DND-41 (cell line): ENCODE results near the gene DENND2A.

Experiments
- ATAC-seq: fragments of 200-7000 bp; cut with Tn5 transposase; 3 replicates; pipeline ENCODE4 v1.9.1; 2021; ENCODE audit warnings: low read depth; ENCODE audit not compliant: insufficient read depth
- DNase-seq: peaks from one replicate; pipeline ENCODE4 v3.0.0-alpha.2; 2020
- H2AFZ ChIP-seq: 2 replicates; pipeline ENCODE4 v1.6.0; 2012; ENCODE audit warnings: low read depth, low read length
- H3K27ac ChIP-seq: 2 replicates; pipeline ENCODE4 v1.5.1; 2012; ENCODE audit warnings: low read length, inconsistent platforms
- H3K27me3 ChIP-seq: fragments of 200-600 bp; sonication (generic); 2 replicates; pipeline ENCODE4 v1.6.0; 2012; ENCODE audit warnings: low read length, mild to moderate bottlenecking, inconsistent platforms; ENCODE audit not compliant: insufficient read depth, poor library complexity
- H3K36me3 ChIP-seq: 2 replicates; pipeline ENCODE4 v1.5.1; 2012; ENCODE audit warnings: low read length, inconsistent platforms; ENCODE audit not compliant: insufficient read depth
- H3K4me1 ChIP-seq: 2 replicates; pipeline ENCODE4 v1.5.1; 2012; ENCODE audit warnings: mild to moderate bottlenecking, low read length; ENCODE audit not compliant: insufficient read depth
- H3K4me2 ChIP-seq: 2 replicates; pipeline ENCODE4 v1.6.0; 2012; ENCODE audit warnings: mild to moderate bottlenecking, moderate library complexity, low read length, inconsistent platforms; ENCODE audit not compliant: insufficient read depth
- H3K4me3 ChIP-seq, 2 experiments: fragments of 200-600 bp in 1 of 2; shearing (Covaris generic) in 1 of 2; 2 replicates each; pipeline ENCODE4 v1.5.1; 2012 to 2016; ENCODE audit warnings: inconsistent platforms in 2 of 2, low read length in 2 of 2, mild to moderate bottlenecking in 2 of 2, low read depth in 1 of 2, moderate library complexity in 1 of 2
- H3K79me2 ChIP-seq: 2 replicates; pipeline ENCODE4 v1.6.0; 2012; ENCODE audit warnings: low read length, inconsistent platforms; ENCODE audit not compliant: insufficient read depth
- H3K9ac ChIP-seq: 2 replicates; pipeline ENCODE4 v1.6.0; 2012; ENCODE audit warnings: low read depth, mild to moderate bottlenecking, inconsistent platforms, low read length, moderate library complexity
- H3K9me3 ChIP-seq: 2 replicates; pipeline ENCODE4 v1.5.1; 2012; ENCODE audit warnings: low read length, moderate library complexity, mild to moderate bottlenecking, inconsistent platforms; ENCODE audit not compliant: insufficient read depth, severe bottlenecking
- H4K20me1 ChIP-seq: 2 replicates; pipeline ENCODE4 v1.6.0; 2012; ENCODE audit warnings: low read length; ENCODE audit not compliant: insufficient read depth
- CTCF ChIP-seq: IDR thresholded peaks from 2 replicates; pipeline ENCODE4 v1.5.1; 2012; ENCODE audit warnings: borderline replicate concordance, low read length, moderate library complexity, mild to moderate bottlenecking; ENCODE audit not compliant: poor library complexity, severe bottlenecking; ENCODE audit errors: extremely low read depth
- EZH2 ChIP-seq: IDR thresholded peaks from 3 replicates; pipeline ENCODE4 v1.6.1; 2012; ENCODE audit warnings: borderline replicate concordance, low read depth, mild to moderate bottlenecking, moderate library complexity, low read length, inconsistent platforms; ENCODE audit not compliant: severe bottlenecking

DENND2A gene

GRCh38 chr7:140674356-140674800, 33.8 kb upstream of the DENND2A start:
- no peaks in the 10 kb centered on the region for H3K27me3 ChIP-seq
- no peak overlapping the region for H2AFZ ChIP-seq
- DNase-seq: no peak
- peak overlapping the region; percentile 72 for H3K9ac ChIP-seq
- peak overlapping the region; percentile 88 for H3K4me2 ChIP-seq
- H3K79me2 ChIP-seq: peaks cover 17% of the 10 kb centered on the region
- ATAC-seq: no peak
- H3K36me3 ChIP-seq: peaks cover 34% of the 10 kb centered on the region
- no peak for TF ChIP-seq EZH2
- TF ChIP-seq CTCF: no peak
- H3K27ac ChIP-seq: peak overlapping the region; percentile 64
- H3K9me3 ChIP-seq: no peaks in the 10 kb centered on the region
- peaks cover 46% of the 10 kb centered on the region for H3K4me1 ChIP-seq
- H3K4me3 ChIP-seq: peak overlapping the region in 1 of 2 experiments; percentile 75; a peak in 2 of 4 replicates
- H4K20me1 ChIP-seq: peaks cover 4% of the 10 kb centered on the region; the same call in 1 of the 2 replicates

- H3K79me2 ChIP-seq: peaks cover 17% of the 10 kb centered on the region
- H3K4me2 ChIP-seq: peak overlapping the region; percentile 88
- no peaks in the 10 kb centered on the region for H3K9me3 ChIP-seq
- peak overlapping the region in 1 of 2 experiments; percentile 75; a peak in 3 of 4 replicates for H3K4me3 ChIP-seq
- peak overlapping the region; percentile 64; the same call in 1 of the 2 replicates for H3K27ac ChIP-seq
- peaks cover 46% of the 10 kb centered on the region for H3K4me1 ChIP-seq
- DNase-seq (no peak), ATAC-seq (no peak)
- peaks cover 28% of the 10 kb centered on the region for H3K36me3 ChIP-seq
- peaks cover 4% of the 10 kb centered on the region; the same call in 1 of the 2 replicates for H4K20me1 ChIP-seq
- peak overlapping the region; percentile 72 for H3K9ac ChIP-seq
- no peaks in the 10 kb centered on the region for H3K27me3 ChIP-seq
- TF ChIP-seq EZH2 (no peak), CTCF (no peak)
- peak overlapping the region; percentile 74 for H2AFZ ChIP-seq
Observed at GRCh38 chr7:140673774-140674155, 33.2 kb upstream of the DENND2A start.

- no peaks in the 10 kb centered on the region for H3K27me3 ChIP-seq
- H3K4me1 ChIP-seq: peaks cover 46% of the 10 kb centered on the region
- H3K79me2 ChIP-seq: peaks cover 17% of the 10 kb centered on the region
- TF ChIP-seq CTCF (no peak), EZH2 (no peak)
- H3K9ac ChIP-seq: peak overlapping the region; percentile 72
- DNase-seq (peak; percentile 56), ATAC-seq (peak; percentile 76)
- no peaks in the 10 kb centered on the region for H3K9me3 ChIP-seq
- H2AFZ ChIP-seq: peak overlapping the region; percentile 74
- H3K36me3 ChIP-seq: peaks cover 22% of the 10 kb centered on the region
- no peaks in the 10 kb centered on the region for H4K20me1 ChIP-seq
- peak overlapping the region; percentile 88 for H3K4me2 ChIP-seq
- peak overlapping the region; percentile 21 to 75; a peak in 3 of 4 replicates for H3K4me3 ChIP-seq
- peak overlapping the region; percentile 64 for H3K27ac ChIP-seq
Observed at GRCh38 chr7:140673063-140673773, 32.6 kb upstream of the DENND2A start.
